ENCODE results near the gene KNDC1.
A peak's percentile ranks its signal among the peaks of the same experiment; 100 is the strongest.

KNDC1 gene

GRCh38 chr10:133124357-133125211 lies 35.4 kb upstream of the KNDC1 start:
- intact Hi-C loops (cut with DNase I): loop anchor here (1.0 to 10.0 kb wide), 2 partner anchors 184 to 290 kb away; no protein-coding TSS in a partner anchor
- peak in 9 of 10 donors; percentile 11 to 90 (median 50) for DNase-seq

GRCh38 chr10:133125901-133126300 lies 34.1 kb upstream of the KNDC1 start:
- intact Hi-C loops (cut with DNase I): loop anchor here (10.0 kb wide), 1 partner anchor 291 kb away; no protein-coding TSS in a partner anchor
- peak in 4 of 10 donors; percentile 1 to 75 (median 44) for DNase-seq

- intact Hi-C loops (cut with DNase I): loop anchor here (10.0 kb wide), 1 partner anchor 292 kb away; no protein-coding TSS in a partner anchor
Observed at GRCh38 chr10:133126431-133127290, 33.4 kb upstream of the KNDC1 start.

DNA sequence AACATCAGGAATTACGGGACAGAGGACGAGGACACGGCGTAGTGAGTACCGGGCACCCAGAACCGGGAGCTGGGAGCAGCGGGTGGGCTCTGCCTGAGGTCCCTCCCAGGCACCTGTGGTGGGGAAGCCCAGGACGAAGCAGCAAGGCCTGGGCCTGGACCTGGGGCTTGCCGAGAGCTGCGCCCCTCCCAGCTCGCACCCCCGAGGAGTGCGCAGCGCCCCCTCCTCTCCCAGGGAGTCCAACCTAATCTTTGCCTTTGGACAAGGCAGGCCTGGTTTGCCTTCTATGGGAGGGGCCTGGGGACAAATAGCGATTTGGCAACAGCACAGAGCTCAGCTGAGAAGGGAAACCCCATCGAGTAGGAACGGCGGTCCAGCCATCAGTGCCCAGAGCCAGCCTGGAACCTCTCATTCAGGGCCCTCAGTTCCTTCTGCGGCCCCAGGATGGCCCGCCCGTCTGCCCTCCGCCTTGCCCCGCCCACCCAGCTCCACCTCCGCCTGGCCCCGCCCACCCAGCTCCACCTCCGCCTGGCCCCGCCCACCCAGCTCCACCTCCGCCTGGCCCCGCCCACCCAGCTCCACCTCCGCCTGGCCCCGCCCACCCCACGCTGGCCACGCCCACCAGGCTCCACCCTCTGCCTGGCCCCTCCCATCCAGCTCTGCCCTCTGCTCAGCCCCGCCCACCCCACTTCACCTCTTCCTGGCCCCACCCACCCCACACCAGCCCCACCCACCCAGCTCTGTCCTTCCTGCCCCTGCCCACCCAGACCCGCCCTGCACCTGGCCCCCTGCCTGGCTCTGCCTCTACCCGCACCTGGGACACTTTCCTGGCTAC lies 32.5 kb upstream of the KNDC1 start:
- intact Hi-C loops (cut with DNase I): loop anchor here (10.0 kb wide), 1 partner anchor 293 kb away; no protein-coding TSS in a partner anchor

More at GRCh38 chr10:133126431-133127290, 33.4 kb upstream of the KNDC1 start:
- peak in 6 of 10 donors; percentile 5 to 81 (median 42) for DNase-seq

GRCh38 chr10:133128126-133129070 lies 31.6 kb upstream of the KNDC1 start:
- intact Hi-C loops (cut with DNase I): loop anchor here (10.0 kb wide), 1 partner anchor 294 kb away; no protein-coding TSS in a partner anchor
- peak in 6 of 10 donors; percentile 5 to 87 (median 46) for DNase-seq

More for the DNA sequence above, 32.5 kb upstream of the KNDC1 start:
- DNase-seq: peak in 5 of 10 donors; percentile 5 to 71 (median 50)

DNA sequence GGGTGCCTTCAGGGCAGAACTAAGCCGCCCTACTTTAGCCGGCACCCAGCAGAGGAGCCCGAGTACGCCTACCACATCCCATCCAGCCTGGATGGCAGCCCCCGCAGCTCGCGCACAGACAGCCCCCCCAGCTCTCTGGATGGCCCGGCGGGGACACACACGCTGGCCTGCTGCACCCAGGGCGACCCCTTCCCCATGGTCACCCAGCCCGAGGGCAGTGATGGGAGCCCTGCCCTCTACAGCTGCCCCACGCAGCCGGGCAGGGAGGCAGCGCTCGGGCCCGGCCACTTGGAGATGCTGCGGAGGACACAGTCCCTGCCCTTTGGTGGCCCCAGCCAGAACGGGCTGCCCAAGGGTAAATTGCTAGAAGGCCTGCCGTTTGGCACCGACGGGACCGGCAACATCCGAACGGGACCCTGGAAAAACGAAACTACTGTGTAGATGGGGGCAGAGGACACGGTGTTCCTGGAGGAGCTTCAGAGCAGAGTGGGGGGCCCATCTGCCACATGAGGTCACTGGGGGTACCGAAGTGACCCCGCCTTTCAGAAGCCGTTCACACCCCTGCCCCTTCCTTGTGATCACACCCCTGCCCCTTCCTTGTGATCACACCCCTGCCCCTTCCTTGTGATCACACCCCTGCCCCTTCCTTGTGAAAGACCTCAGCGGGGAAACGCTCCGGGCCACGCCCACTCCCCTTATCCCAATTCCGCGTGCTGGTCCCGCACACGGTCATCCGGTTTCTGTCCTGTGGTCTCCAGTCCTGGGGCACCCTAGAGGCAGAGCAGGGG lies 30.8 kb upstream of the KNDC1 start:
- peak in 4 of 10 donors; percentile 4 to 72 (median 59) for DNase-seq
- intact Hi-C loops (cut with DNase I): loop anchor here (10.0 kb wide), 1 partner anchor 294 kb away; no protein-coding TSS in a partner anchor

DNA sequence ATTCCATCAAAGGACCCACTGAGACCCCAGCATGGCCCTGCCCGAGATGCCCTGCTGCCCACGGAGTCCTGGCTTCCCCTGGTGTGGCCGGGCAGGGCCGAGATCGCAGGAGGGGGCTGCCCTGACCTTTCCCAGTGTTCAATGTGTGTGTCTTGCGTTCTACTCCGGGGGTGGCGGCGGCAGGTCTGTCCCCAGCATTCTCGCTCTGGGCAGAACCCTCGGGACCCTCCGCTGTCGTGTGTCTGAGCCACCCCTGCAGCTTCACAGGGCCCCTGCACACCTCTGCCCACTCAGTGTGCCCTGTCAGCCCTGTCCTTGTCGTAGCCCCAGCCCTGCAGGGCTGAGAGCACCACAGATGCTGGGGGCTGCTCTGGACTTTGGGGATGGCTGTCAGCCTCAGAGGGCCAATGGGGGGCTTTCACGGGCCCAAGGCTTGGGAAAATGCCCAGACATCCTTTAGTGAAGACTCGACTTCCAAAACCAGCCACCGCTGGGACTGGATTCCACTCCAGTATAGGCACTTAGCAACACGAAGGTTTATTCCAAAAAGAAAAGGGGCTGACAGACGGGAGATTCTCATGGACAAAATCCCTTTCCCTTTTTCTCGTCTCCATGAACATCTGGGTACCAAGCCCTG lies 30.0 kb upstream of the KNDC1 start:
- peak in 5 of 10 donors; percentile 1 to 72 (median 20) for DNase-seq
- intact Hi-C loops (cut with DNase I): loop anchor here (10.0 kb wide), 1 partner anchor 295 kb away; no protein-coding TSS in a partner anchor

DNA sequence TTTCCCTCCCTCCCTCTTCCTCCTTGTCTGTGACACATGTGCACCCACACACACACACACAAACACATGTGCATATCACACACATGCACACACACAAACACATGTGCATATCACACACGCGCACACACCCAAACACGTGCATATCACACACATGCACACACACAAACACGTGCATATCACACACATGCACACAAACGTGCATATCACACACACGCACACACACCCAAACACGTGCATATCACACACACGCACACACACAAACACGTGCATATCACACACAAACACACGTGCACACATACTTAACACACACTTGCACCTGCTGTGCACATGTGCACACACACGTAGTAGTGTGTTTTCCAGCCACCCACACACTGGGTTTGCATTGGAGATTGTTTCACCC lies 29.4 kb upstream of the KNDC1 start:
- DNase-seq: peak in 1 of 10 donors; percentile 3
- intact Hi-C loops (cut with DNase I): no loop called here

DNA sequence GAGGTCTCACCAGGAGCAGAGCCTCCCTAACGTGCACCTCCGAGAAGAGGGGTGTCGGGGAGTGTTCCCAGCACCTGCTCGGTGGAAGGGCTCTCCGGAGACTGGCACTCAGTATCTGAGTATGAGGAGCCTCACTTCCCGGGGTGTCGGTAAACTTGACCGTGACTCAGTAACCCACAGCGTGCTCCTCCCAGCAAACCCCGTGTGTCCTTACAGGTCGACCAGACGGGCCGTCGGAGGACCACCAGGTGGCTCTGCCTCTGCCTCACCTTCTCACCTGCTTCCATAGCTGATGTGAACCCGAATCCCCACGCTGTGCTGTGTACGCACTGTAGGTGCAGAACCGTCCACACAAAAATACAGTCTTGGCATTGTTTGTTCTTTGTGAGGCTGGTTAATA lies 29.0 kb upstream of the KNDC1 start:
- peak in 3 of 10 donors; percentile 5 to 53 (median 17) for DNase-seq
- intact Hi-C loops (cut with DNase I): no loop called here

GRCh38 chr10:133131734-133132472 lies 28.1 kb upstream of the KNDC1 start:
- peak in 7 of 10 donors; percentile 10 to 88 (median 45) for DNase-seq
- intact Hi-C loops (cut with DNase I): no loop called here

DNA sequence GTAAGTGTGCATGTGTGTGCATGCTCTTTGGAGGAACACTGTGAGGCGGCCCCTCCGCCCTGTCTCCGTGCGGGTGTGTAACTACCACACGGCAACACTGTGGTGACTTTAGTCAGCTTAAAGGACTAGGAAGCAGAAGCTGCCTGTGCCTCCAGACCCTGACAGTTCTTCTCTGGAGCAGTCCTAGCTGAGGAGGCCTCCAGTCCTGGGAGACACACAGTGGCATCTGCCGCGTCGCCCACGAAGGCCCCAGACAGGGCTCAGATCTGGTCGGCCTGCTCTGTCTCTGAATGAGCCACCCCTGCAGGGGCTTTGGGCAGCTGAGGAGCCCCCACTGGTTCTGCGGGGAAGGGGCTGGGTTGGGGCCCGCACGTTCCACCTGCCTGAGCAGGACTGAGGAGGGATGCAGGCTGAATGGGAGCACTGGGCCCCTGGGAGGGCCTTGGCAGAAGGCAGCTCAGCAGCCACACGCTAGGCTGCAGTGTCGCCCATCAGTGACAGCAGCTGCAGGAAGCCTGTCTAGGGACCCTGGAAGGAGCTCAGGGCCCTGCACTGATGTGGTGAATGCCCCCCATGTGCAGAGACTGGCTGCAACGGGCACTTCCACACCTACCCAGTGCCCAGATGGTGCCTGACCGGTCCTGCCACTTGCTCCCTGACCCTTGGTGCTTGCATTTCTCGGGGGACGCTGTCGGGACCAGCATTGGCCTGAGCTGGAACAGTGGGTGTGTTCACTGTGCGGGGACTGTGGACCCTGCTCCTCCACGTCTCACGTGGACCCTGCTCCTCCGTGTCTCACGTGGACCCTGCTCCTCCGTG lies 27.3 kb upstream of the KNDC1 start:
- peak in 6 of 10 donors; percentile 6 to 84 (median 44) for DNase-seq
- intact Hi-C loops (cut with DNase I): no loop called here

DNA sequence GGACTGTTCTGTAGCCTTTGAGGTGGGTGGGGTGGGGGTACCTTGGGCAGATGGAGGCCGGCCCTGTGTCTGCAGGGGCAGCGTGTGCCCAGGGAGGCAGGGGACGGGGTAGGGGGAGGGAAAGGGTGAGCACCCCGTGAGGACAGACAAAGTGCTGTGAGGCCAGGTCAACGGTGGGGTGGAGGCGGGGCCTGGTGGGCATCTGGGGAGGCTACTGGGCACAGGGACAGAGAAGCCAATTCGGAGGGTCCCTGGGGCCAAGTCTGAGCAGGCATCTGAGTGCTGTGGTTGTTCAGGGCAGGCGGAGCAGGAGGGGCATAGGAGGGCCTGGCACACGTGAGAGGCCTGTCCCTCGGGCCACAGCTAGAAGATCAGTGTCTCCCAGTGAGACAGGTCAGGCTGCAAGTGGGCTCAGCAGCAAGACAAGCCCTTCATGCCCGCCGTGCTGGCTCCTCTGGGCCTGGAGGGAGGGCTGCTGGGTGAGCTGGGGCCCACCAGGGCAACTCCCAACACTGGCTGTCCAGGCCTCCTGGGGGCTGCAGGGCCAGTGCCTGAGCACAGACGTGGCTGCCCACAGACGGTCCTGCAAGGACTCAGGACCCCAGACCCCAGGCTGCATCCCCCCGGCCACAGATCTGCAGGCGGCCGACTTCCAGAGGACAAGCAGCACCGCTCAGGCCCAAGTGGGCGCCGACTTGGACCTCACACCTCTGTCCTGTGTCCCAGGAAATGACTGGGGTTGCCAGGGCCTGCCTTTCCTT lies 26.4 kb upstream of the KNDC1 start:
- intact Hi-C loops (cut with DNase I): no loop called here
- peak in 6 of 10 donors; percentile 4 to 79 (median 41) for DNase-seq

- intact Hi-C loops (cut with DNase I): no loop called here
- DNase-seq: peak in 5 of 10 donors; percentile 3 to 72 (median 10)
Observed at GRCh38 chr10:133134411-133135115, 25.5 kb upstream of the KNDC1 start.

DNA sequence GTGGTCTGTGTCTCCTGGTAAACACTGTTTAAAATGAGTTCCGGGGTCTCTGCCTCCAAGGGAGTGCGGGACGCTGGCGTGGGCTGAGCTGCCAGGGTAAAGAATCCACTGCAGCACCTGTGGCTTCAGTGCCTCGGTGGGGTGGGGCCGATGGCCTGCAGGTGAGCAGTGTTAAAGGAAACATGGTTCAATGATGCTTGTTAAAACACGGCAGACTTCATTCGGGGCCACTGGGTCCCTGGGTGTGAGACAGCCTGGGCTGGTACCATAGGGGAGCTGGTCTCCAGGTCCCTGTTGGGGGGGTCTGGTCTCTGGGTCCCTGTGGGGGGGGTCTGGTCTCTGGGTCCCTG lies 24.9 kb upstream of the KNDC1 start:
- intact Hi-C loops (cut with DNase I): no loop called here
- DNase-seq: peak in 2 of 10 donors; percentile 71 to 80
